Mesenchymal stem cell (in vitro differentiated cells and primary cell): ENCODE measurements around the gene ECT2L.

Source experiments
- DNase-seq: peaks from one replicate; pipeline ENCODE4 v3.0.0-alpha.2; 2013
- H2AFZ ChIP-seq: one replicate; pipeline ENCODE4 v1.6.1; 2013; ENCODE audit warnings: low read depth, mild to moderate bottlenecking, control low read depth, inconsistent platforms, low read length, moderate library complexity
- H2AK5ac ChIP-seq: 2 replicates; pipeline ENCODE4 v1.6.1; 2013; ENCODE audit warnings: low read length, moderate library complexity, mild to moderate bottlenecking, inconsistent platforms; ENCODE audit not compliant: severe bottlenecking
- H2BK120ac ChIP-seq: one replicate; pipeline ENCODE4 v1.6.1; 2013; ENCODE audit warnings: low read depth, mild to moderate bottlenecking, inconsistent platforms, low read length, moderate library complexity
- H2BK12ac ChIP-seq, 2 experiments: one replicate each; pipeline ENCODE4 v1.6.1; 2013; ENCODE audit warnings: inconsistent platforms in 2 of 2, low read length in 2 of 2, mild to moderate bottlenecking in 2 of 2, moderate library complexity in 2 of 2, control low read depth in 1 of 2
- H2BK15ac ChIP-seq: one replicate; pipeline ENCODE4 v1.6.1; 2013; ENCODE audit warnings: mild to moderate bottlenecking, low read depth, inconsistent platforms; ENCODE audit not compliant: poor library complexity, severe bottlenecking
- H2BK5ac ChIP-seq: 2 replicates; pipeline ENCODE4 v1.6.1; 2013; ENCODE audit warnings: low read depth, mild to moderate bottlenecking, low read length, control low read depth, inconsistent platforms; ENCODE audit not compliant: poor library complexity, severe bottlenecking
- H3K14ac ChIP-seq, 2 experiments: one replicate each; pipeline ENCODE4 v1.6.1; 2013; ENCODE audit warnings: inconsistent platforms in 2 of 2, low read length in 2 of 2, control low read depth in 1 of 2, mild to moderate bottlenecking in 1 of 2, moderate library complexity in 1 of 2
- H3K18ac ChIP-seq, 2 experiments: one replicate each; pipeline ENCODE4 v1.6.1; 2013; ENCODE audit warnings: inconsistent platforms in 2 of 2, low read length in 2 of 2, control low read depth in 1 of 2, low read depth in 1 of 2, mild to moderate bottlenecking in 1 of 2
- H3K23ac ChIP-seq, 2 experiments: one replicate each; pipeline ENCODE4 v1.6.1; 2013; ENCODE audit warnings: inconsistent platforms in 2 of 2, low read length in 2 of 2, mild to moderate bottlenecking in 2 of 2, moderate library complexity in 2 of 2, control low read depth in 1 of 2
- H3K27ac ChIP-seq: 2 replicates; pipeline ENCODE4 v1.5.1; 2013; ENCODE audit warnings: mild to moderate bottlenecking, moderate library complexity, low read length, control low read depth, inconsistent platforms; ENCODE audit not compliant: poor library complexity, severe bottlenecking
- H3K27me3 ChIP-seq, 2 experiments: 2 replicates each; pipeline versions ENCODE4 v1.6.1 to v1.7.0; 2013; ENCODE audit warnings: low read length in 2 of 2, mild to moderate bottlenecking in 2 of 2, moderate library complexity in 2 of 2, control low read depth in 1 of 2, inconsistent platforms in 1 of 2; ENCODE audit not compliant: control insufficient read depth in 1 of 2, insufficient read depth in 1 of 2
- H3K36me3 ChIP-seq, 2 experiments: 2 replicates each; pipeline versions ENCODE4 v1.6.1 to v1.7.0; 2013; ENCODE audit warnings: low read length in 2 of 2, control low read depth in 1 of 2, inconsistent platforms in 1 of 2, low read depth in 1 of 2, mild to moderate bottlenecking in 1 of 2; ENCODE audit not compliant: insufficient read depth in 2 of 2, control insufficient read depth in 1 of 2
- H3K4ac ChIP-seq, 2 experiments: one replicate each; pipeline ENCODE4 v1.6.1; 2013; ENCODE audit warnings: inconsistent platforms in 2 of 2, low read length in 2 of 2, mild to moderate bottlenecking in 2 of 2, moderate library complexity in 2 of 2, control low read depth in 1 of 2, low read depth in 1 of 2
- H3K4me1 ChIP-seq: 2 replicates; pipeline ENCODE4 v1.6.1; 2013; ENCODE audit warnings: low read depth, low read length, control low read depth; ENCODE audit not compliant: control insufficient read depth, insufficient read depth
- H3K4me2 ChIP-seq: 2 replicates; pipeline ENCODE4 v1.6.1; 2013; ENCODE audit warnings: low read length, mild to moderate bottlenecking, inconsistent platforms; ENCODE audit not compliant: poor library complexity, severe bottlenecking
- H3K4me3 ChIP-seq, 2 experiments: 2 replicates each; pipeline versions ENCODE4 v1.5.1 to v1.7.0; 2013; ENCODE audit warnings: low read length in 2 of 2, mild to moderate bottlenecking in 2 of 2, control low read depth in 1 of 2, low read depth in 1 of 2; ENCODE audit not compliant: insufficient read depth in 1 of 2
- H3K79me1 ChIP-seq: replicated peaks from 2 replicates; pipeline ENCODE4 v1.6.1; 2013; ENCODE audit warnings: mild to moderate bottlenecking, control low read depth, low read length, inconsistent platforms; ENCODE audit not compliant: poor library complexity, severe bottlenecking
- H3K9ac ChIP-seq: 2 replicates; pipeline ENCODE4 v1.7.0; 2013; ENCODE audit warnings: mild to moderate bottlenecking, low read length, moderate library complexity
- H3K9me3 ChIP-seq: 2 replicates; pipeline ENCODE4 v1.7.0; 2013; ENCODE audit warnings: mild to moderate bottlenecking, low read length; ENCODE audit not compliant: control insufficient read depth
- H4K8ac ChIP-seq: one replicate; pipeline ENCODE4 v1.6.1; 2013; ENCODE audit warnings: inconsistent platforms, mild to moderate bottlenecking, low read length, moderate library complexity
- H4K91ac ChIP-seq: one replicate; pipeline ENCODE4 v1.6.1; 2013; ENCODE audit warnings: mild to moderate bottlenecking, low read length, inconsistent platforms
- WGBS: methylation state at CpG from one replicate; pipeline ENCODE4 v1.1.7; 2013; ENCODE audit warnings: mixed read lengths; 5-methylcytosine and 5-hydroxymethylcytosine counted together

ECT2L gene

GRCh38 chr6:138785980-138786379, 9.9 kb upstream of the ECT2L start:
- H3K79me1 ChIP-seq: no peaks in the 10 kb centered on the region
- no peak overlapping the region for H3K4me3 ChIP-seq
- no peak overlapping the region for H3K23ac ChIP-seq
- H2AK5ac ChIP-seq: no peak overlapping the region
- H2BK120ac ChIP-seq: no peak overlapping the region
- peaks cover 0 to 58% of the 10 kb centered on the region in 2 experiments for H3K36me3 ChIP-seq
- H3K4me2 ChIP-seq: no peak overlapping the region
- H3K4ac ChIP-seq: no peak overlapping the region
- H3K18ac ChIP-seq: no peak overlapping the region
- 96% methylated on average over 3 of the region's 3 CpGs for WGBS
- no peak overlapping the region for H4K8ac ChIP-seq
- no peak for DNase-seq
- no peak overlapping the region for H3K14ac ChIP-seq
- no peaks in the 10 kb centered on the region for H3K9me3 ChIP-seq
- H2AFZ ChIP-seq: no peak overlapping the region
- H3K9ac ChIP-seq: no peak overlapping the region
- H2BK15ac ChIP-seq: no peak overlapping the region
- H2BK5ac ChIP-seq: no peak overlapping the region
- H2BK12ac ChIP-seq: no peak overlapping the region
- no peak overlapping the region for H3K27ac ChIP-seq
- no peaks in the 10 kb centered on the region for H3K27me3 ChIP-seq
- H4K91ac ChIP-seq: no peak overlapping the region
- H3K4me1 ChIP-seq: no peaks in the 10 kb centered on the region

- no peak overlapping the region for H3K23ac ChIP-seq
- WGBS: no CpG with 5 or more reads among the region's 1 CpG
- no peaks in the 10 kb centered on the region for H3K9me3 ChIP-seq
These were observed 8.7 kb upstream of the ECT2L start for GRCh38 chr6:138787138-138787537.

GRCh38 chr6:138796771-138797170, 884 bp downstream of the ECT2L start:
- peaks cover 3% of the 10 kb centered on the region for H3K4me1 ChIP-seq
- no peak overlapping the region for H3K23ac ChIP-seq
- no peaks in the 10 kb centered on the region for H3K79me1 ChIP-seq
- WGBS: no CpG with 5 or more reads among the region's 2 CpGs
- no peak overlapping the region for H2BK5ac ChIP-seq
- no peak overlapping the region for H3K18ac ChIP-seq
- no peak overlapping the region for H4K8ac ChIP-seq
- no peak overlapping the region for H4K91ac ChIP-seq
- H3K4me3 ChIP-seq: peak overlapping the region in 1 of 2 experiments; percentile 69
- H3K14ac ChIP-seq: no peak overlapping the region
- no peak overlapping the region for H3K27ac ChIP-seq
- peaks cover 1 to 2% of the 10 kb centered on the region in 2 experiments for H3K36me3 ChIP-seq
- H3K27me3 ChIP-seq: peaks cover 0 to 8% of the 10 kb centered on the region in 2 experiments
- no peak overlapping the region for H2BK120ac ChIP-seq
- DNase-seq: no peak
- no peaks in the 10 kb centered on the region for H3K9me3 ChIP-seq
- no peak overlapping the region for H3K4ac ChIP-seq
- H2AK5ac ChIP-seq: no peak overlapping the region
- no peak overlapping the region for H2BK12ac ChIP-seq
- H3K9ac ChIP-seq: peak overlapping the region; percentile 90
- H2AFZ ChIP-seq: no peak overlapping the region
- no peak overlapping the region for H3K4me2 ChIP-seq
- H2BK15ac ChIP-seq: no peak overlapping the region

More at GRCh38 chr6:138787138-138787537, 8.7 kb upstream of the ECT2L start:
- Histone ChIP-seq H3K14ac (no peak overlapping the region), H3K79me1 (no peaks in the 10 kb centered on the region), H3K9ac (no peak overlapping the region), H2AFZ (no peak overlapping the region), H2AK5ac (no peak overlapping the region), H3K4ac (no peak overlapping the region), H2BK15ac (no peak overlapping the region), H3K27ac (no peak overlapping the region), H3K27me3 (no peaks in the 10 kb centered on the region), H3K4me3 (no peak overlapping the region), H2BK12ac (no peak overlapping the region), H3K4me2 (no peak overlapping the region), H4K8ac (no peak overlapping the region), H4K91ac (no peak overlapping the region), H3K4me1 (no peaks in the 10 kb centered on the region), H2BK5ac (no peak overlapping the region), H3K18ac (no peak overlapping the region), H3K36me3 (peaks cover 0 to 55% of the 10 kb centered on the region in 2 experiments), H2BK120ac (no peak overlapping the region)
- no peak for DNase-seq

GRCh38 chr6:138797806-138798446, 2.0 kb downstream of the ECT2L start:
- no peak overlapping the region for H4K91ac ChIP-seq
- H3K23ac ChIP-seq: no peak overlapping the region
- no peak overlapping the region for H2AFZ ChIP-seq
- no peak overlapping the region for H3K4me2 ChIP-seq
- H3K14ac ChIP-seq: no peak overlapping the region
- H2BK120ac ChIP-seq: no peak overlapping the region
- H3K18ac ChIP-seq: no peak overlapping the region
- H3K4me1 ChIP-seq: peaks cover 3% of the 10 kb centered on the region
- H3K4me3 ChIP-seq: no peak overlapping the region
- H3K27me3 ChIP-seq: peaks cover 0 to 8% of the 10 kb centered on the region in 2 experiments
- H3K9me3 ChIP-seq: no peaks in the 10 kb centered on the region
- no peak overlapping the region for H3K27ac ChIP-seq
- H4K8ac ChIP-seq: no peak overlapping the region
- H2BK5ac ChIP-seq: no peak overlapping the region
- H2BK12ac ChIP-seq: no peak overlapping the region
- no CpG with 5 or more reads among the region's 4 CpGs for WGBS
- no peak overlapping the region for H3K9ac ChIP-seq
- no peaks in the 10 kb centered on the region for H3K79me1 ChIP-seq
- no peak overlapping the region for H3K4ac ChIP-seq
- H2BK15ac ChIP-seq: no peak overlapping the region
- peaks cover 0 to 2% of the 10 kb centered on the region in 2 experiments for H3K36me3 ChIP-seq
- H2AK5ac ChIP-seq: no peak overlapping the region
- no peak for DNase-seq
